ENCODE data around the gene CDC42BPA.
"Not testable (repeated sequence)": the region's sequence is repeated elsewhere in the genome, so short reads cannot be mapped to it uniquely, and the experiment has no call there.

Gene CDC42BPA, protein sequence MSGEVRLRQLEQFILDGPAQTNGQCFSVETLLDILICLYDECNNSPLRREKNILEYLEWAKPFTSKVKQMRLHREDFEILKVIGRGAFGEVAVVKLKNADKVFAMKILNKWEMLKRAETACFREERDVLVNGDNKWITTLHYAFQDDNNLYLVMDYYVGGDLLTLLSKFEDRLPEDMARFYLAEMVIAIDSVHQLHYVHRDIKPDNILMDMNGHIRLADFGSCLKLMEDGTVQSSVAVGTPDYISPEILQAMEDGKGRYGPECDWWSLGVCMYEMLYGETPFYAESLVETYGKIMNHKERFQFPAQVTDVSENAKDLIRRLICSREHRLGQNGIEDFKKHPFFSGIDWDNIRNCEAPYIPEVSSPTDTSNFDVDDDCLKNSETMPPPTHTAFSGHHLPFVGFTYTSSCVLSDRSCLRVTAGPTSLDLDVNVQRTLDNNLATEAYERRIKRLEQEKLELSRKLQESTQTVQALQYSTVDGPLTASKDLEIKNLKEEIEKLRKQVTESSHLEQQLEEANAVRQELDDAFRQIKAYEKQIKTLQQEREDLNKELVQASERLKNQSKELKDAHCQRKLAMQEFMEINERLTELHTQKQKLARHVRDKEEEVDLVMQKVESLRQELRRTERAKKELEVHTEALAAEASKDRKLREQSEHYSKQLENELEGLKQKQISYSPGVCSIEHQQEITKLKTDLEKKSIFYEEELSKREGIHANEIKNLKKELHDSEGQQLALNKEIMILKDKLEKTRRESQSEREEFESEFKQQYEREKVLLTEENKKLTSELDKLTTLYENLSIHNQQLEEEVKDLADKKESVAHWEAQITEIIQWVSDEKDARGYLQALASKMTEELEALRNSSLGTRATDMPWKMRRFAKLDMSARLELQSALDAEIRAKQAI (N-terminal part only)

DNA sequence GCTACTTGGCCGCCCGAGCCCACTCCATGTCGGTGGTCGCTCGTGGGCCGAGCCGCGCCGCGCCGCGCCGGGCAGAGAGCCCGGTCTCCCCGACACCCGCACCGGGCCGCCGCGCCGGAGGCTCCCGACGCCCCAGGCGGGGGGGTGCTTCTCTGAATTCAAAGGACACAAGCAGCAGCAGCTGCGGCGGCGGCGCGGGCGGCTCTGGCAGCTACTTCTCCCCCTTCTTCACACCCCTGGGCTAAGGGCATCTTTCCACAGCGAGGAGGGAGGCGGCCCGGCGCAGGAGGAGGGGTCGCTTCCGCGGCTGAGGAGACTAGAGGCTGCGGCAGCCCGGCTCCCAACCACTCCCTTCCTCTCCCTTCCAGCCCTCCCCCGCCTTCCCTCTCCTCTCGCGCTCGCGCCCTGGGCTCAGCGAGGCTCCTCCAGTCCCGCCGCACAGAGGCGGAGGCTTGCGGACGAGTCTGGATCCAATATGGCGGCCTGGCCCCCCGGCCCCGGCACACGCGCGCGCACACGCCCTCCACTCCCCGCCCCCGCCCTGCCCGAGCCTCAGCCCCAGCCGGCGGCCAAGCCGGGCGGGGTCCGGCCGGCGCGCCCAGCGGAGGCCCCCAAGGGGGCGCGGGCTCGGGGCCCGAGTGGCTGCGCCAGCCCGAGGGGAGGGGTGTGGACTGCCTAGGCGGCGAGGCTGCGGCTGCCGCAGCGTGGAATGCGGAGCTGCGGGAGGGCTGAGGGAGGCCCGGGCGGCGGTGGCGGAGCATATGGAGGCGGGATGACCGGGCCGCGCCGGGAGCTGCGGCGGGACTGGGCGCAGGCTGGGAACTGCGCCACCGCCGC, at the start of gene CDC42BPA:
CDC42BPA (minus strand) TSS at position 477 of the 837 bp plus-strand sequence. CDS start 1,310 bp downstream, outside the sequence.
- Mint-ChIP-seq H3K27ac (peak within 1 kb of the TSS; percentile 22 to 95), H3K4me1 (peaks cover 6% of the 10 kb centered on the region), H3K27me3 (peaks cover 74% of the 10 kb centered on the region), H3K4me3 (peak within 1 kb of the TSS; percentile 82 to 95), H3K9me3 (no peaks in the 10 kb centered on the region)
- peak; percentile 50 to 54 for DNase-seq
- ATAC-seq = peak; percentile 85

DNA sequence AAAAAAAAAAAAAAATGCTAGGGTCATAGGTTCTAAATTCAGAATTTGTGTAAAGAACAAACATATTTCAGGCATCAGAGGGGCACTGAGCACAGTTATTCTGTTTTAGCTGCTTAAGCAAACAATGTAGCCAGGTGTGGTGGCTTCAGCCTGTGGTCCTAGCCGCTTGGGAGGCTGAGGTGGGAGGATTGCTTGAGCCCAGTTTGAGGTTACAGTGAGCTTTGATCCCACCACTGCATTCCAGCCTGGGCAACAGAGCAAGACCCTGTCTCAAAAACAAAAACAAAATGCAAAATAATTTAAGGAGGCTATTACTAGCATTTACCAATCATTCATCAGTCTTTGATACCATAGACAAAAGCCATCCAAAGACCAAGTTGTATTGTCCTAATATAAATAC, 49.7 kb upstream of the CDC42BPA start:
- no peak for DNase-seq
- H3K4me3 Mint-ChIP-seq = no peak overlapping the region
- H3K4me1 Mint-ChIP-seq = no peaks in the 10 kb centered on the region
- H3K9me3 Mint-ChIP-seq = no peaks in the 10 kb centered on the region
- ATAC-seq = no peak
- H3K27ac Mint-ChIP-seq = no peak overlapping the region
- no peaks in the 10 kb centered on the region for H3K27me3 Mint-ChIP-seq

DNA sequence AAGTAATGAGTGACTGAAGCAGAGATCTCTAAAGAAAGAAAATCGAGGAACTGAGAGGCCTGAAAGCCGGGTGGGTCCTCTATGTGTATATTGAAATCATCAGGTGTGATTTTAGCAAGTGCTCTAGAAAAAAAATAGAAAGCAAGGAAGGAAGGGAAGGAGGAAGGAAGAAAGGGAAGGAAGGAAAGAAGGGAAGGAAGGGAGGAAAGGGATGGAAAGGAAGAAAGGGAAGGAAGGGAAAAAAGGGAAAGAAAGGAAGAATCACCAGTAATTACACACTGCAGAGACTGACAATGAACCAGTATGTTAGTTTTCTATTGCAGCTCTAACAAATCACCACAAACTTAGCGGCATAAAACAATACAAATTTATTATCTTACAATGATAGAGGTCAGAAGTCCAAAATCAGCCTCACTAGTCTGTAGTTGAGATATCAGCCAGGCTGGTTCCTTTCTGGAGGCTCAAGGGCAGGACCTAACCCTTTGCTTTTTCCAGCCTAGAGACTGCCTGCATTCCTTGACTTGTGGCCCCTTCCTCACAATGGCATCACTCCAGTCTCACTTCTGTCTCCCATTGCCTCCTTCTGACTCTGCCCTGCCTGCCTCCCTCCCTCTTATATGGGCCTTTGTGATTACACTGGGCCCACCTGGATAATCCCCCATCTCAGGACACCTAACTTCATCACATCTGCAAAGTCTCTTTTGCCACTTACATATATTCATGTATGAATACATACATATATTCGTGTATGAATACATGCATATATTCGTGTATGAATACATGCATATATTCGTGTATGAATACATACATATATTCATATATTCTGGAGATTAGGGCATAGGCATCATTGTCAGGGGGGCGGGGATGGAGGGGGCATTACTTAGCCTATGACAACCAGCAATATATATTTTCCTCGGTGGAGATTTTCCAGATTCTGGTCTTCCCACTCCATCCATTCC, 47.5 kb upstream of the CDC42BPA start:
- H3K27ac Mint-ChIP-seq = no peak overlapping the region

DNA sequence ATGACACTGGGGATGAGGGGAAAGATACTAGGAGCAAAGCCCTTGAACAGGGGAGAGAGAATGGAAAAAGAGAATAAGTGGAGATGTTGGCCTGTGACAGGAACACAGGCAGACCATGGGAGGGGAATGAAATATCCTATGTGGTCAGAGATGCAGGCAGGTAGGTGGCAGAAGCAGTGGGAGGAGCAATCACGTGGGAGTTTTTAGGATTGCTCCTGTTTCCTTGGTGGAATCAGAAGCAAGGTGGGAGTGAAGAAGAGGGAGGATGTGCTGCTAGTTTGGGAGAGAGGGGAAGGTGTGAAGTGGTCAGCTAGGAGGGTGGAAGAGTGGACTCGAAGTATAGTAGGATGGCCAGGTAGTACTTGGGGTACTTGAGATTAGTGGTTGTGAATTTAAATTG, 46.4 kb upstream of the CDC42BPA start:
- DNase-seq (no peak), ATAC-seq (no peak)
- Mint-ChIP-seq H3K9me3 (no peaks in the 10 kb centered on the region), H3K27me3 (peaks cover 6% of the 10 kb centered on the region), H3K4me3 (no peak overlapping the region), H3K27ac (no peak overlapping the region), H3K4me1 (no peaks in the 10 kb centered on the region)

More for the DNA sequence above, 47.5 kb upstream of the CDC42BPA start:
- ATAC-seq (no peak), DNase-seq (no peak)
- Mint-ChIP-seq H3K4me1 (no peaks in the 10 kb centered on the region), H3K27me3 (peaks cover 6% of the 10 kb centered on the region), H3K4me3 (no peak overlapping the region), H3K9me3 (no peaks in the 10 kb centered on the region)

DNA sequence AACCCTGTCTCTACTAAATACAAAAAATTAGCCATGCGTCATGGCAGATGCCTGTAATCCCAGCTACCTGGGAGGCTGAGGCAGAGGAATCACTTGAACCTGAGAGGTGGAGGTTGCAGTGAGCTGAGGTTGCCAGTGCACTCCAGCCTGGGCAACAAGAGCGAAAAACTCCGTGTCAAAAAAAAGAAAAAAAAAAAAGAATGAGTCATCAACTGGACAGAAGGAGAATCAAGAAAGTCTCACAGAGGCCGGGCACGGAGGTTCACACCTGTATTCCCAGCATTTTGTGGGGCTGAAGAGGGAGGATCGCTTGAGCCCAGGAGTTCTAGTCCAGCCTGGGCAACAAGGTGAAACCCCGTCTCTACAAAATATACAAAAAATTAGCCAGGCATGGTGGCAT, 45.5 kb upstream of the CDC42BPA start:
- Mint-ChIP-seq H3K4me1 (no peaks in the 10 kb centered on the region), H3K27me3 (peaks cover 6% of the 10 kb centered on the region), H3K4me3 (no peak overlapping the region), H3K9me3 (no peaks in the 10 kb centered on the region), H3K27ac (no peak overlapping the region)
- DNase-seq (no peak), ATAC-seq (no peak)

DNA sequence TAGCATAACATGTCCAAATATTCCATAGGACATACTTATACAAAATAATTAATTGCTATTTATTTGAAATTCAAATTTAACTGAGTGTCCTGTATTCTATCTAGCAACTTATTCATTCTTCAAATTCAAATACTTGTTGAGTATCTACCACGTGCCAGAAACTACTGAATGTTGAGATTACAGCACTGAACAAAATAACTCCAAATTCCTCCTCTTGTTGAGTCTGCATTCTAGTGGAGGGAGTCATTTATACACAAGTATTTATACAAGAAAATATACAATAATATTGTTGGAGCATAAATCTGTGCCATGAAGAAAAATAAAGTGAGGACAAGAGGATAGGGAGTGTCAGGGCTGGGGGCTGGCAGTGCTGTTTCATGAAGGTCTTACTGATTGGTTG, 43.7 kb upstream of the CDC42BPA start:
- no peak overlapping the region for H3K27ac Mint-ChIP-seq
- no peak overlapping the region for H3K4me3 Mint-ChIP-seq
- DNase-seq (no peak), ATAC-seq (no peak)
- no peaks in the 10 kb centered on the region for H3K9me3 Mint-ChIP-seq
- peaks cover 6% of the 10 kb centered on the region for H3K27me3 Mint-ChIP-seq
- no peaks in the 10 kb centered on the region for H3K4me1 Mint-ChIP-seq

DNA sequence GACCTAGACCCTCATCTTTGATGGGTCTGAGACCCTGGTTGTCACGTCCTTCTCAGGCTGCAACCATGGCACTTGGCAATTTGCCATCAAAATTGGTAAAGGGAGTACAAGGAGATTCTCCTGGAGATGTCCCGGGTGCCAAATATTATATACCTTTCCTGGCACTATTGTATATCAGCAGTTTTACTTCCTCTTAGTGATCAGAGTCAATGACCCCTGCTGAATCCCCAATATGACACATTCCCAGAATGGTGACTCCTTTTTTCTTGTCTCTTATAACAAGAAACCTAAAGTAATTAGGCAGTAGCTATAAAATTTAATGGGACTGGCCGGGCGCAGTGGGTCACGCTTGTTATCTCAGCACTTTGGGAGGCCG, 39.6 kb upstream of the CDC42BPA start:
- H3K27me3 Mint-ChIP-seq = peaks cover 6% of the 10 kb centered on the region
- H3K4me3 Mint-ChIP-seq = no peak overlapping the region
- no peak for DNase-seq
- H3K4me1 Mint-ChIP-seq = no peaks in the 10 kb centered on the region
- H3K27ac Mint-ChIP-seq = no peak overlapping the region
- no peaks in the 10 kb centered on the region for H3K9me3 Mint-ChIP-seq
- no peak for ATAC-seq

DNA sequence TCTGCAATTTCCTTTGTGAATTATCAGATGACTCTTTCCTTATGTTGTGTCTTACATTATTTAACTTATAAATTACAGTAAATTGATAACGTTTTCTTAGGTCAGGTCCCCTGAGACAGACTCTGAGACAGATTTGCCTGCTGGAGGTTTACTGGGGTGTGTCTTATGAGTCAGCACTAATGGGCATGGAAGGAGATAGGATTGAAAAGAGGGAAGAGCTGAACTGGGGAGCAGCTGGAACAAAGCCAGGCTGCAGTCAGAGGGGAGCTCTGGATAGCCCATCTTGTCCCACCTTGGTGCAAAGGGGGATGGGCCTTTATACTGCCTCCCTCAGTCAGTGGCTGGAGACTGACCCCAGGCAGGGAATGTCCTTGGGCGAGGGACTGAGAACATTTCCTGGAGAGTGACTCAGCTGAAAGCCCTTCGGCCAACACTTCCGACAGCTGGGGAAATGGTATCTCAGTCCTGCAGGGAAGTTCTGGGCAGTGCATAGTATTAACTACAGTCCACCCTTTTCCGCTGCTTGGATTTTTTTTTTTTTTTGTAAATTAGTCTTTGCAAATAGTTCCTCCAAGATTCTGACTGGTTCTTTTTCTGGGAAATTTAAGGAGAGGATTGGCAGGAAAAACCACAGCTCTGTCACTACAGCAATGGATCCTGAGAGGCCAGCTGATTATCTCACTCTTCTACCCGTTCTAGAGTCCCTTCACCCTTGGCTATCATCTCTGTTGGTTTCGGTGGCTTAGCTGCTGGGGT, 39.1 kb upstream of the CDC42BPA start:
- ATAC-seq (no peak), DNase-seq (no peak)
- no peaks in the 10 kb centered on the region for H3K9me3 Mint-ChIP-seq
- no peak overlapping the region for H3K4me3 Mint-ChIP-seq
- H3K4me1 Mint-ChIP-seq = no peaks in the 10 kb centered on the region
- no peak overlapping the region for H3K27ac Mint-ChIP-seq
- peaks cover 4% of the 10 kb centered on the region for H3K27me3 Mint-ChIP-seq

DNA sequence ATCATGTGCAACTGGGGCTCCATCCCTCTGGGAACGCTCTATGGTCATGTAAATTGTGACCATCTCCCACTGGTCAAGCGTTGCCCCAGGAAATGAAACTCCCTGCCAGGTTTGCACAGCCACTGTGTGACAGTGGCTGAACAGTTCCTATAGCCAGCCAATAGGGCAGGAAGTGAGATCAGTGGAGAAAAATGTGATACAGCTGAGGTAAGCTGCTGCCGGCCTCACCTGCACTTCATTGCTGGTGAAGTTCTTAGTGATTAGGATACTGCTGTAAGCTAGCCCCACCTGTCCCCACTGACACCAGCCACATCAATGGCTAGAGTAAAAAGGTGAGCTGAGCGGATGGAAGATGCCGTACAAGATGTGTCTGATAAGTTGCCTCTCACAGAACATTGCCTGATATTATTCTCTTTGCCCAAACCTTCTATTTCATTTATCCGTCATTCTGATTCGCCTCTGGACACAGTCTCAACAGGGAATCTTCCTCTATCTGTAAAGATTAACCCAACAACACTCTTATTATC, 38.4 kb upstream of the CDC42BPA start:
- Mint-ChIP-seq H3K27ac (no peak overlapping the region), H3K4me3 (no peak overlapping the region), H3K4me1 (no peaks in the 10 kb centered on the region), H3K9me3 (no peaks in the 10 kb centered on the region), H3K27me3 (no peaks in the 10 kb centered on the region)
- no peak for ATAC-seq
- no peak for DNase-seq

DNA sequence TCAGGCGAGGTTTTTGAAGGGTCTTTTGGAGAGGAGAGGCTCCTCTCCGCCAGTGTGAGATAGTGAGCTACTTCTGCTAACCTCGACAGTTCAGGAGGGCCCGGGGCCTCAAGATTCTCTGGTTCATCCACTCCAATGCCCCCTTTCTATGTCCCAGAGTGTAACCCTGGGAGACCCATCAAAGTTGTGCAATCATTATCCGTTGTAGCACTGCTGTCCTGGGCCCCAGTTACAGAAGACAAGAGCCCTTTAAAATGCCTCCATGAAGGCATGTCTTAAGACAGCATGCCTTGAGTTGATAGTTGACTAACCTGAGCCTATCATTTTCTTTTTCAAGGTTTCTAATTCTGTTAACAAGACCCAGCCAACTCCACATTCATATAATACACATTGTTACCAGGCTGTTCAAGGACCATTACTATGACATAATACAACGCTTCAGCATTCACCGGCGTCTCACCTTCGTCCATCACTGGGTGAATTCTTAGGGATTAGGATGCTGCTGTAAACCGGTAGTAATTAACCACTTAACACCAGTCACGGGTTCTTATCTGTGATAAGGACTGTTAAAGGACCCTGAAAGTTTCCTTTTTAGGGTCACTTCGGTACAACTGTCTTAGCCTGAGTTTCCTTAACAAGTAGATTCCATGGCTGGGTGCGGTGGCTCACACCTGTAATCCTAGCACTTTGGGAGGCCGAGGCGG, 37.4 kb upstream of the CDC42BPA start:
- DNase-seq (no peak), ATAC-seq (no peak)
- Mint-ChIP-seq H3K9me3 (no peaks in the 10 kb centered on the region), H3K4me1 (no peaks in the 10 kb centered on the region), H3K27ac (peak overlapping the region in 1 of 2 donors; percentile 7), H3K4me3 (no peak overlapping the region), H3K27me3 (no peaks in the 10 kb centered on the region)

DNA sequence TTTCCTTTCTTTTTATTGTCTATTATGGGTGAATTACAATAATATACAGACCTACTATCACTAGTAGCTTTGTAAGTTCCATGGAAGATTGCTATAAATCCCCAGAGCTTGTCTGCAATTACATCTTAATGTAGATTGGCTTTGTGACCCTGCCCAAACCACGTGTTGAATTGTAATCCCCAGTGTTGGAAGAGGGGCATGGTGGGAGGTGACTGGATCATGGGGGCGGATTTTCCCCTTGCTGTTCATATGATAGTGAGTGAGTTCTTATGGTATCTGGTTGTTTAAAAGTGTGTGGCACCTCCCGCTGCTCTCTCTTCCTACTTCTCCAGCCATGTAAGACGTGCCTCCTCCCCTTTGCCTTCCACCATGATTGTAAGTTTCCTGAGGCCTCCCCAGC, 34.9 kb upstream of the CDC42BPA start:
- Mint-ChIP-seq H3K27ac (no peak overlapping the region), H3K4me3 (no peak overlapping the region), H3K4me1 (no peaks in the 10 kb centered on the region), H3K9me3 (no peaks in the 10 kb centered on the region), H3K27me3 (no peaks in the 10 kb centered on the region)
- ATAC-seq = no peak
- DNase-seq = no peak

DNA sequence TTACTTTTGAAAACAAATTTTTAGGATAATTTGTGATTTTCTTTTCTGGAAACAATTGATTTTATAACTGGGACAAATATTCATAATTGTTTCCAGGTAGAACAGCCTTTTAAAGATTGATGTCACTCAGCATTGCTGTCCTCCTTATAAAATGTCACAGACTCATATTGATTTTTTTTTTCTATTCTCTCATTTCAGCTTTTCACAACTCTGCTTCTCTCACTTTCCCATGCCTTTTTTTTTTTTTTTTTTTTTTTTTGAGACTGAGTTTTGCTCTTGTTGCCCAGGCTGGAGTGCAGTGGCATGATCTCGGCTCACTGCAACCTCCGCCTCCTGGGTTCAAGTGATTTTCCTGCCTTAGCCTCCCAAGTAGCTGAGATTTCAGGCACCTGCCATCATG, 33.9 kb upstream of the CDC42BPA start:
- not testable (repeated sequence) for ATAC-seq, H3K9me3 Mint-ChIP-seq, H3K4me1 Mint-ChIP-seq, H3K27me3 Mint-ChIP-seq, H3K27ac Mint-ChIP-seq, DNase-seq, H3K4me3 Mint-ChIP-seq

DNA sequence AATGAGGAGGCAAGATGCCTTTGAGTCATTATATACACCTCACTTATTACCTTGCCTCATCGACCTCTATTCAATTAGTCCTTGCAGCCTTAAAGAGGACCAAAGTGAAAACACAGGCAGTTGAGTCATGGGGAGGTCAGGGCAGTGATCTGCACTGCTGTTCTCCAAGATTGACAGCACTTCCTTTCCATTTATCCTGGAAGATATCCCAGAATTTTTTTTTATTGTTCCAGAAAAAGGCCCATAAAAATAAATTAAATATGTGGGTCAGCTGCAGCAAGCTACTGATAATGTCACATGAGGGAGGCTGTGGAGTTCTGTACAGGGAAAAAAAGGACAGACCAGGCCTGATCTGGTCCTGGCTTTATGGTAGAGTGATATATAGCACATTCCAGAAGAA, 33.2 kb upstream of the CDC42BPA start:
- DNase-seq = no peak

More for the DNA sequence above, 33.2 kb upstream of the CDC42BPA start:
- Mint-ChIP-seq H3K9me3 (no peaks in the 10 kb centered on the region), H3K27ac (no peak overlapping the region), H3K27me3 (no peaks in the 10 kb centered on the region), H3K4me3 (no peak overlapping the region), H3K4me1 (no peaks in the 10 kb centered on the region)
- no peak for ATAC-seq

Data from stimulated activated naive CD8-positive, alpha-beta T cell treated with anti-CD3 and anti-CD28 coated beads, Interleukin-15, amount 100 ng/mL, for 72 hours (primary cell).